Osteocyte (in vitro differentiated cells): Measurements from ENCODE around the gene ZNRF2. TPM values are rescaled to one million over a fixed set of nuclear protein-coding genes. Genes with fewer than 3 reads are reported as not detected.
A peak's percentile ranks its signal among the peaks of the same experiment; 100 is the strongest.

Source experiments
- DNase-seq: peaks from one replicate; pipeline ENCODE4 v3.0.0; 2021; ENCODE audit warnings: mixed read lengths; ENCODE audit not compliant: unreplicated experiment; ENCODE audit errors: extremely low spot score
- H3K27ac Mint-ChIP-seq: one replicate; pipeline ENCODE4 v1.8.0; 2021; ENCODE audit warnings: mild to moderate bottlenecking, mixed read lengths; ENCODE audit not compliant: unreplicated experiment
- H3K27me3 Mint-ChIP-seq: one replicate; pipeline ENCODE4 v1.8.0; 2021; ENCODE audit warnings: mixed read lengths; ENCODE audit not compliant: unreplicated experiment
- H3K36me3 Mint-ChIP-seq: one replicate; pipeline ENCODE4 v1.8.0; 2021; ENCODE audit warnings: mixed read lengths; ENCODE audit not compliant: unreplicated experiment
- H3K4me1 Mint-ChIP-seq: one replicate; pipeline ENCODE4 v1.8.0; 2021; ENCODE audit warnings: mixed read lengths; ENCODE audit not compliant: unreplicated experiment
- H3K4me3 Mint-ChIP-seq: one replicate; pipeline ENCODE4 v1.8.0; 2021; ENCODE audit warnings: mild to moderate bottlenecking, moderate library complexity, mixed read lengths; ENCODE audit not compliant: unreplicated experiment
- H3K9me3 Mint-ChIP-seq: one replicate; pipeline ENCODE4 v1.8.0; 2021; ENCODE audit warnings: mixed read lengths; ENCODE audit not compliant: unreplicated experiment
- total RNA-seq: library from RNA; stranded (reverse); gene quantifications from 2 replicates; pipeline ENCODE4 v1.2.1, GENCODE V29; 2021
- TF ChIP-seq, protein P1 (sequence below): fragments of 200-600 bp; sonication (generic); IDR thresholded peaks from 2 replicates; pipeline ENCODE4 v1.5.0; 2021; ENCODE audit warnings: antibody characterized with exemption, mild to moderate bottlenecking, moderate library complexity

ZNRF2 gene
- total RNA-seq, 1 donor from 2014 or later: 6.8 TPM

DNA sequence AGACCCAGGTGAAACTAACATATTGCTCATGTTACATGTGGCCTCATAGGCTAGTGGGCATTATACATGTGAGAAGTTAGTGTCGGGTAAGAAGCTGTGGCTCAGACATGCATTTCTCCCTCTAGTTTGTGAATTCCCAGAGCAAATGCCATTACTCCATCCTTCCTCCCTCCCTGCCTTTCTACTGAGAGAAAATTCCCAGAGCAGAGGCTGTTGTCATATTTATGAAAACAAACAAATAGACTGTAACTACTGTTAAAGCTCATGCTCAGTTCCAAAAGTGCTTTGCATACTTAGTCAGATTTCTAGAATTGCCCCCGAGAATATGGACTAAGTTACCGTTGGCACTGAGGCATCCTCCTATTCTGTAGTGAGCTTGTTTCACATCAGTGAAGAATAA, 29.0 kb downstream of the ZNRF2 start:
- Mint-ChIP-seq H3K27ac (no peak overlapping the region), H3K9me3 (no peaks in the 10 kb centered on the region)
- DNase-seq: no peak

GRCh38 chr7:30313793-30314192, 29.4 kb downstream of the ZNRF2 start:
- no peaks in the 10 kb centered on the region for H3K4me1 Mint-ChIP-seq
- H3K4me3 Mint-ChIP-seq: no peak overlapping the region
- H3K9me3 Mint-ChIP-seq: no peaks in the 10 kb centered on the region
- H3K27ac Mint-ChIP-seq: no peak overlapping the region
- H3K36me3 Mint-ChIP-seq: no peaks in the 10 kb centered on the region
- H3K27me3 Mint-ChIP-seq: no peaks in the 10 kb centered on the region
- DNase-seq: no peak
- TF ChIP-seq, protein P1, sequence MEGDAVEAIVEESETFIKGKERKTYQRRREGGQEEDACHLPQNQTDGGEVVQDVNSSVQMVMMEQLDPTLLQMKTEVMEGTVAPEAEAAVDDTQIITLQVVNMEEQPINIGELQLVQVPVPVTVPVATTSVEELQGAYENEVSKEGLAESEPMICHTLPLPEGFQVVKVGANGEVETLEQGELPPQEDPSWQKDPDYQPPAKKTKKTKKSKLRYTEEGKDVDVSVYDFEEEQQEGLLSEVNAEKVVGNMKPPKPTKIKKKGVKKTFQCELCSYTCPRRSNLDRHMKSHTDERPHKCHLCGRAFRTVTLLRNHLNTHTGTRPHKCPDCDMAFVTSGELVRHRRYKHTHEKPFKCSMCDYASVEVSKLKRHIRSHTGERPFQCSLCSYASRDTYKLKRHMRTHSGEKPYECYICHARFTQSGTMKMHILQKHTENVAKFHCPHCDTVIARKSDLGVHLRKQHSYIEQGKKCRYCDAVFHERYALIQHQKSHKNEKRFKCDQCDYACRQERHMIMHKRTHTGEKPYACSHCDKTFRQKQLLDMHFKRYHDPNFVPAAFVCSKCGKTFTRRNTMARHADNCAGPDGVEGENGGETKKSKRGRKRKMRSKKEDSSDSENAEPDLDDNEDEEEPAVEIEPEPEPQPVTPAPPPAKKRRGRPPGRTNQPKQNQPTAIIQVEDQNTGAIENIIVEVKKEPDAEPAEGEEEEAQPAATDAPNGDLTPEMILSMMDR: no peak

More for the DNA sequence above, 29.0 kb downstream of the ZNRF2 start:
- no peaks in the 10 kb centered on the region for H3K27me3 Mint-ChIP-seq
- H3K36me3 Mint-ChIP-seq: no peaks in the 10 kb centered on the region
- TF ChIP-seq, protein P1: no peak
- H3K4me1 Mint-ChIP-seq: no peaks in the 10 kb centered on the region
- no peak overlapping the region for H3K4me3 Mint-ChIP-seq

GRCh38 chr7:30315589-30315988, 31.2 kb downstream of the ZNRF2 start:
- Mint-ChIP-seq H3K4me3 (no peak overlapping the region), H3K27ac (no peak overlapping the region), H3K36me3 (no peaks in the 10 kb centered on the region), H3K4me1 (no peaks in the 10 kb centered on the region), H3K9me3 (no peaks in the 10 kb centered on the region), H3K27me3 (no peaks in the 10 kb centered on the region)
- DNase-seq: no peak
- TF ChIP-seq, protein P1: no peak

DNA sequence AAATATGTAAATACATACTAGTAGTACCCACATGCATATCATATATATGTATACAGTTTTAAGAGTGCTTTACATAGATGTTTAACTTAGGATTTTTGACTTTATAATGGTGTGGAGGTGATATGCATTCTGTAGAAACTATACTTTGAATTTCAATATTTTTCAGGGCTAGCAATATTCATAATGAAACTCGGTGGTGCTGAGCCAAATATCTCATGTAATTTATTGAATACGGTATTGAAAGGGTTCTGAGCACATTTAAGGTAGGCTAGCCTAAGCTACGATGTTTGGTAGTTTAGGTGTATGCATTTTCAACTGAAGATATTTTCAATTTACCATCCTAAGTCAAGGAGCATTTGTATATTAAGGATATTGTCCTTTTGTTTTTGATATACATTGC, 36.0 kb downstream of the ZNRF2 start:
- H3K27me3 Mint-ChIP-seq: no peaks in the 10 kb centered on the region
- H3K27ac Mint-ChIP-seq: no peak overlapping the region
- no peak overlapping the region for H3K4me3 Mint-ChIP-seq
- H3K36me3 Mint-ChIP-seq: peaks cover 3% of the 10 kb centered on the region
- TF ChIP-seq, protein P1: no peak
- H3K4me1 Mint-ChIP-seq: peaks cover 17% of the 10 kb centered on the region
- DNase-seq: no peak
- no peaks in the 10 kb centered on the region for H3K9me3 Mint-ChIP-seq

- no peak for DNase-seq
- TF ChIP-seq, protein P1: no peak
- Mint-ChIP-seq H3K4me1 (peaks cover 17% of the 10 kb centered on the region), H3K27me3 (no peaks in the 10 kb centered on the region), H3K9me3 (no peaks in the 10 kb centered on the region), H3K36me3 (peaks cover 3% of the 10 kb centered on the region), H3K4me3 (peak overlapping the region; percentile 35), H3K27ac (no peak overlapping the region)
Observed at GRCh38 chr7:30321089-30321881, 36.9 kb downstream of the ZNRF2 start.
